Measurements from ENCODE around the gene B3GAT1. TPM values are rescaled to one million over a fixed set of nuclear protein-coding genes. Genes with fewer than 3 reads are reported as not detected.

Gene B3GAT1
- total RNA-seq, 3 donors from 2014 or later: 0.16 to 2.9 (median 2.8) TPM

DNA sequence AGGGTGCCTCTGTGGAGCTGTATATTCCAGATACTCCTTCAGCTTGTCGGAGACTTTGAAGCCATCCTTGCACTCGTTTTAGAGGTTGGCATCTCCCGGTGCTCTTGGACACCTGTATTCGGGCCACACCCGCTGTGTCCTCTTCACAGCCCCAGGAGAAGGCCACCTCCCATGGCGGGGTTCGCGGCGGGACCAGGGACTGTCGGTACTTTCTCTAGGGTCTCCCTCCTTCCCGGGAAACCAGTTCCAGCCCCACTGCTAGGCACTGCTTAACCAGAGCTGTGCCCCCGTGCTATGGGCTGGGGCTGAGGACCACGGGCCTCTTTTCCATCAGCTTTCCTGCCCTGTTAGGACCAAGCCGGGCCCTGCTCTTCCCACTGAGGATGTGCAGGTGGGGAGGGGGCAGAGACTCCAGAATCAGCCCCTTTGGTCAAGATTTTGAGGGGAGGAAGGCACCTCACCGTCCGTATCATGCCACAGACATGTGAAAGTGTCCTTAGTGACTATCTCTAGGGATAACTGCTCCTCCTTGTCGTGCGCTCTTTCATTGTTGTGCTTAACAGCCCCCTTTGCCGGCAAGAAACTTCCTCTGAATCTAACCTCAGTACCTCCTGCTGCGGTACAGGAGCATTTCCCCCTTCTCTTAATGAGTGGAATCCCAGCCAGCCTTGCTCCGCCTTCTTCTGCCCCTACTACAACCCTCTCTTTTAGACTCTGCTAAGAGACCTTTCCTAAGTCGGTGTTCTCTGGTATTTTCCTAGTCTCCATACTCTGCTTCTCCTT is 1.2 kb upstream of the B3GAT1 start:
- H3K36me3 ChIP-seq: no peaks in the 10 kb centered on the region
- peak overlapping the region in 1 of 2 donors; percentile 7 for H3K27ac ChIP-seq
- no peaks in the 10 kb centered on the region for H3K4me1 ChIP-seq
- H3K4me3 ChIP-seq: peak overlapping the region in 2 of 3 donors; percentile 58 to 76
- H3K9me3 ChIP-seq: no peaks in the 10 kb centered on the region
- peaks cover 3 to 37% of the 10 kb centered on the region in 2 donors for H3K27me3 ChIP-seq
- intact Hi-C loops (cut with DNase I; ENCODE audit: low total_unique reads): no loop called here
- no peak for DNase-seq (ENCODE audit: low spot score in 2 of 2)
- TF ChIP-seq, protein P1, sequence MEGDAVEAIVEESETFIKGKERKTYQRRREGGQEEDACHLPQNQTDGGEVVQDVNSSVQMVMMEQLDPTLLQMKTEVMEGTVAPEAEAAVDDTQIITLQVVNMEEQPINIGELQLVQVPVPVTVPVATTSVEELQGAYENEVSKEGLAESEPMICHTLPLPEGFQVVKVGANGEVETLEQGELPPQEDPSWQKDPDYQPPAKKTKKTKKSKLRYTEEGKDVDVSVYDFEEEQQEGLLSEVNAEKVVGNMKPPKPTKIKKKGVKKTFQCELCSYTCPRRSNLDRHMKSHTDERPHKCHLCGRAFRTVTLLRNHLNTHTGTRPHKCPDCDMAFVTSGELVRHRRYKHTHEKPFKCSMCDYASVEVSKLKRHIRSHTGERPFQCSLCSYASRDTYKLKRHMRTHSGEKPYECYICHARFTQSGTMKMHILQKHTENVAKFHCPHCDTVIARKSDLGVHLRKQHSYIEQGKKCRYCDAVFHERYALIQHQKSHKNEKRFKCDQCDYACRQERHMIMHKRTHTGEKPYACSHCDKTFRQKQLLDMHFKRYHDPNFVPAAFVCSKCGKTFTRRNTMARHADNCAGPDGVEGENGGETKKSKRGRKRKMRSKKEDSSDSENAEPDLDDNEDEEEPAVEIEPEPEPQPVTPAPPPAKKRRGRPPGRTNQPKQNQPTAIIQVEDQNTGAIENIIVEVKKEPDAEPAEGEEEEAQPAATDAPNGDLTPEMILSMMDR (IDR thresholded peaks at IDR 0.05): no peak
- no peak for TF ChIP-seq POLR2A (IDR thresholded peaks at IDR 0.05)
- TF ChIP-seq POLR2AphosphoS5 (IDR thresholded peaks at IDR 0.05): no peak

DNA sequence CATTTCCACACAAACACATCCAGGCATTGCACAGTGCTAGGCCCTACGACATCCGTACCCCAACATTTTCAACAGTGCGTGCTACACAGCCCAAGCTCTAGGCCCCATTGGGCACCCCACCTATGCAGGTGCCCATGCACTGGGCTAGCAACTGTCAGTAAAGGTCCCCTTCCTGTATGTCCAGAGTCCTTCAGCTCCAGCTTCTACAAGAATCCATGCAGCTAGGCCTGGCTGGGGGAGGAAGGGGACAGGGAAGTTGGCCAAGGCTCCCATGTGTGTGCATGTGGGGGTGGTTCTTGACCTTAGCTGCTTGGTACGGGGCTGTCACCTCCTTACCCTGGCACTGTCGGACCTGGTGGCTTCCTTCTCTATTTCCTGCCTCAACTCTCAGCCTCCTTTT is 1.3 kb downstream of the B3GAT1 start:
- H3K4me3 ChIP-seq: peak overlapping the region in 1 of 3 donors; percentile 58
- DNase-seq (ENCODE audit: low spot score in 2 of 2): no peak

DNA sequence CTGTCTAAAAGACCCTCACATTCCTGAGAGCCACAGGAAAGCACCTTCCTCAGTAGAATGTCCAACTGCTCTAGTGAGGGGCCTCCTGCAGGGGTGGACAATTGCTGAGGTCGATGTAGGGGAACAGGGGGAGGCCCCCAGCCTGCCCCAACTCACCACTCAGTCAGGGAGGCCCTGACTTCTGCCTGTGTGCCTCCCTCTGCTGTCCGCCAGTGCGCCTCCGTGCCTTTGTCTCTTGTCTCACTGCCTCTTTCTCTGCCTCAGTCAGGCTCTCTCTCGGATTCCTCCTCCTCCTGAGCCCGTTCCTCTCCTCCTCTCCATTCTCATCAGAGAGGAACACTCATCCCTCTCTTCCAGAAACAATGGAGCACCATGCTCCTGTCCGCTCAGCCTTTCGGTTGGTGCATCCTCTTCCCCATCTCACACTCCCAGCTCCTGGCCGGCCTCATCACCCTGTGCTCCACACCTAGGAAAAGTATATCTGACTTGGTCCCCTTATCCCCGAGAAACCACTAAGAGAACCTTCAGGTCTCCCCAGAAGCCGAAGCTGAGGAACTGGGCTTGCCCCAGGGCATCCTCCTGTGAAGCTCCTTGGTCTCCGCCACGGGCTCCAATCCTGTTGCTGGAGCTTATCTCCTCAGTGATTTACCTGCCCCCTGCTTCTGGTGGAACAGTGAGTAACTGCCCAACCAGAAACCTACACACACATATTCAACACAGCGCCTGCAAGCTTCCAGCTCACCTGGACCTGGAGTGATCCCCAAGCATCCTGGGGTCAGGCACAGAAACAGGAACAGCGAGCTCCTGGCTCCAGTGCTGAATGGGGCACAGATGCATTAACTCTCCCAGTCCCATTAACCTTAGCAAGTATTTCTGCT is 2.3 kb downstream of the B3GAT1 start:
- no peak for TF ChIP-seq POLR2AphosphoS5 (IDR thresholded peaks at IDR 0.05)
- TF ChIP-seq, protein P1 (IDR thresholded peaks at IDR 0.05): no peak
- TF ChIP-seq POLR2A (IDR thresholded peaks at IDR 0.05): no peak
- no peak overlapping the region for H3K27ac ChIP-seq
- H3K27me3 ChIP-seq: peaks cover 3 to 34% of the 10 kb centered on the region in 2 donors
- H3K9me3 ChIP-seq: no peaks in the 10 kb centered on the region
- H3K4me3 ChIP-seq: no peak overlapping the region
- no peaks in the 10 kb centered on the region for H3K36me3 ChIP-seq
- intact Hi-C loops (cut with DNase I; ENCODE audit: low total_unique reads): no loop called here
- DNase-seq (ENCODE audit: low spot score in 2 of 2): no peak
- no peaks in the 10 kb centered on the region for H3K4me1 ChIP-seq

More for the DNA sequence above, 1.3 kb downstream of the B3GAT1 start:
- Histone ChIP-seq H3K27me3 (peaks cover 3 to 34% of the 10 kb centered on the region in 2 donors), H3K9me3 (no peaks in the 10 kb centered on the region), H3K4me1 (no peaks in the 10 kb centered on the region), H3K27ac (no peak overlapping the region), H3K36me3 (no peaks in the 10 kb centered on the region)
- no peak for TF ChIP-seq POLR2AphosphoS5 (IDR thresholded peaks at IDR 0.05)
- TF ChIP-seq, protein P1 (IDR thresholded peaks at IDR 0.05): no peak
- TF ChIP-seq POLR2A (IDR thresholded peaks at IDR 0.05): no peak
- intact Hi-C loops (cut with DNase I; ENCODE audit: low total_unique reads): no loop called here

DNA sequence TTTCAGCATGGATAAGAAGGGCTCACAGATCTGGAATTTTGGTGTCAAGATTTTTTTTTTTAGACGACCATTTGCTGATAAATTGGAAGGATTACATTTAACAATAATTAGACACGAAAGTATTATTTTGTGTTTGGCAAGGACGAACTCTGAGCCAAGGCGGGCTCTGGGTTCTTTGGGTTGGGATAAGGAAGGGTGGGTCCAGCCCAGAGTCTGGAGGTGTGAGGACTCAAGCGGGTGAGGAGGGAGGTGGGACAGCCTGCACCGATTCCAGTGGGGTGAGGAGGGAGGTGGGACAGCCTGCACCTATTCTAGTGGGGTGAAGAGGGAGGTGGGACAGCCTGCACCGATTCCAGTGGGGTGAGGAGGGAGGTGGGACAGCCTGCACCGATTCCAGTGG is 4.1 kb downstream of the B3GAT1 start:
- no peak overlapping the region for H3K4me3 ChIP-seq
- no peaks in the 10 kb centered on the region for H3K4me1 ChIP-seq
- no peaks in the 10 kb centered on the region for H3K9me3 ChIP-seq
- no peak for TF ChIP-seq POLR2A (IDR thresholded peaks at IDR 0.05)
- TF ChIP-seq POLR2AphosphoS5 (IDR thresholded peaks at IDR 0.05): no peak
- TF ChIP-seq, protein P1 (IDR thresholded peaks at IDR 0.05): no peak
- no peaks in the 10 kb centered on the region for H3K36me3 ChIP-seq
- H3K27me3 ChIP-seq: peaks cover 3 to 30% of the 10 kb centered on the region in 2 donors
- intact Hi-C loops (cut with DNase I; ENCODE audit: low total_unique reads): no loop called here
- no peak overlapping the region for H3K27ac ChIP-seq
- no peak for DNase-seq (ENCODE audit: low spot score in 2 of 2)

Measured in breast epithelium (tissue), 4 donors.